ENCODE data around the gene FRY. TPM values are rescaled to one million over a fixed set of nuclear protein-coding genes. Genes with fewer than 3 reads are reported as not detected.

Gene FRY
- total RNA-seq, 4 donors from 2014 or later: 5.8 to 17.4 (median 12.0) TPM

GRCh38 chr13:32256243-32256642 is 224.7 kb downstream of the FRY start:
- Histone ChIP-seq H3K27ac (peak overlapping the region in 1 of 4 donors; percentile 74), H3K4me3 (peak overlapping the region in 2 of 4 donors; percentile 28 to 57), H3K27me3 (no peaks in the 10 kb centered on the region), H3K36me3 (no peaks in the 10 kb centered on the region), H3K4me1 (peaks cover 0 to 27% (median 6%) of the 10 kb centered on the region in 3 donors), H3K9me3 (no peaks in the 10 kb centered on the region)
- TF ChIP-seq POLR2A (IDR thresholded peaks at IDR 0.05): no peak
- no peak for TF ChIP-seq CTCF (IDR thresholded peaks at IDR 0.05)
- DNase-seq: no peak
- 71 to 85% methylated on average over 4 of the region's 4 CpGs for WGBS, 2 donors
- intact Hi-C loops (cut with DNase I): no loop called here

- Histone ChIP-seq H3K9me3 (no peaks in the 10 kb centered on the region), H3K36me3 (no peaks in the 10 kb centered on the region), H3K4me3 (no peak overlapping the region), H3K4me1 (peaks cover 0 to 41% (median 8%) of the 10 kb centered on the region in 3 donors), H3K27me3 (no peaks in the 10 kb centered on the region), H3K27ac (no peak overlapping the region)
- intact Hi-C loops (cut with DNase I): no loop called here
- TF ChIP-seq POLR2A (IDR thresholded peaks at IDR 0.05): no peak
- TF ChIP-seq CTCF (IDR thresholded peaks at IDR 0.05): no peak
- no peak for DNase-seq
Measured at GRCh38 chr13:32257649-32258048, 226.1 kb downstream of the FRY start.

- Histone ChIP-seq H3K9me3 (no peaks in the 10 kb centered on the region), H3K4me1 (peaks cover 0 to 43% (median 8%) of the 10 kb centered on the region in 3 donors), H3K4me3 (no peak overlapping the region), H3K27me3 (no peaks in the 10 kb centered on the region), H3K36me3 (no peaks in the 10 kb centered on the region), H3K27ac (peak overlapping the region in 1 of 4 donors; percentile 13)
- 92 to 100% methylated on average over 1 of the region's 1 CpG for WGBS, 2 donors
- no peak for DNase-seq
- intact Hi-C loops (cut with DNase I): no loop called here
- TF ChIP-seq CTCF (IDR thresholded peaks at IDR 0.05): peak in 1 of 6 experiments; percentile 21
- TF ChIP-seq POLR2A (IDR thresholded peaks at IDR 0.05): no peak
Measured at GRCh38 chr13:32259116-32259515, 227.5 kb downstream of the FRY start.

GRCh38 chr13:32261567-32261966 is 230.0 kb downstream of the FRY start:
- Histone ChIP-seq H3K27me3 (no peaks in the 10 kb centered on the region), H3K27ac (peak overlapping the region in 3 of 4 donors; percentile 29 to 62 (median 53)), H3K36me3 (peaks cover 0 to 14% (median 0%) of the 10 kb centered on the region in 3 donors), H3K4me1 (peaks cover 0 to 33% (median 8%) of the 10 kb centered on the region in 3 donors), H3K4me3 (no peak overlapping the region), H3K9me3 (no peaks in the 10 kb centered on the region)
- intact Hi-C loops (cut with DNase I): no loop called here
- TF ChIP-seq POLR2A (IDR thresholded peaks at IDR 0.05) (no peak), CTCF (IDR thresholded peaks at IDR 0.05) (no peak)
- 25 to 32% methylated on average over 9 of the region's 9 CpGs for WGBS, 2 donors
- no peak for DNase-seq

- 72 to 78% methylated on average over 3 of the region's 3 CpGs for WGBS, 2 donors
- intact Hi-C loops (cut with DNase I): no loop called here
- no peaks in the 10 kb centered on the region for H3K27me3 ChIP-seq
- H3K27ac ChIP-seq: peak overlapping the region in 3 of 4 donors; percentile 36 to 62 (median 53)
- H3K36me3 ChIP-seq: peaks cover 0 to 20% (median 0%) of the 10 kb centered on the region in 3 donors
- no peak for DNase-seq
- no peaks in the 10 kb centered on the region for H3K9me3 ChIP-seq
- H3K4me1 ChIP-seq: peaks cover 0 to 33% (median 8%) of the 10 kb centered on the region in 3 donors
- no peak overlapping the region for H3K4me3 ChIP-seq
- TF ChIP-seq POLR2A (IDR thresholded peaks at IDR 0.05) (no peak), CTCF (IDR thresholded peaks at IDR 0.05) (no peak)
Measured at GRCh38 chr13:32262165-32262564, 230.6 kb downstream of the FRY start.
